Common myeloid progenitor, CD34-positive (primary cell): Measurements from ENCODE around the gene ANXA1.

Source experiments
- CTCF ChIA-PET: fragments of 350-600 bp; sonication (Branson Sonifier 250); formaldehyde crosslinking; loops from one replicate; lab custom pipeline; 2021; ENCODE audit warnings: antibody characterized with exemption; lab: Charles Lee
- POLR2A ChIA-PET: fragments of 350-600 bp; sonication (Branson Sonifier 250); formaldehyde crosslinking; loops from one replicate; lab custom pipeline; 2021; ENCODE audit warnings: antibody characterized with exemption; lab: Charles Lee
- DNase-seq, 3 donors: peaks; one replicate each; pipeline versions ENCODE4 v3.0.0 to v3.0.0-alpha.2; 2013
- H3K27ac ChIP-seq, 2 experiments: 1 replicate in 1 of 2; 2 replicates in 1 of 2; pipeline ENCODE4 v1.7.0; 2013; ENCODE audit warnings: inconsistent platforms in 2 of 2, low read length in 2 of 2, mild to moderate bottlenecking in 2 of 2, low read depth in 1 of 2, moderate library complexity in 1 of 2; ENCODE audit not compliant: severe bottlenecking in 2 of 2, insufficient read depth in 1 of 2, poor library complexity in 1 of 2
- H3K27me3 ChIP-seq, 5 experiments: replicated peaks in 2 of 5; 1 replicate in 3 of 5; 2 replicates in 2 of 5; pipeline versions ENCODE4 v1.6.1 to v1.7.0; 2013; ENCODE audit warnings: low read length in 4 of 5, mild to moderate bottlenecking in 2 of 5, moderate library complexity in 2 of 5, inconsistent platforms in 1 of 5; ENCODE audit not compliant: insufficient read depth in 5 of 5, control insufficient read depth in 4 of 5
- H3K36me3 ChIP-seq, 4 experiments: 1 replicate in 2 of 4; 2 replicates in 2 of 4; pipeline versions ENCODE4 v1.6.1 to v1.7.0; 2013; ENCODE audit warnings: low read length in 3 of 4, control low read depth in 1 of 4, mild to moderate bottlenecking in 1 of 4; ENCODE audit not compliant: control insufficient read depth in 4 of 4, insufficient read depth in 4 of 4
- H3K4me1 ChIP-seq, 4 experiments: 1 replicate in 3 of 4; 2 replicates in 1 of 4; pipeline versions ENCODE4 v1.6.1 to v1.7.1; 2013; ENCODE audit warnings: low read length in 3 of 4, mild to moderate bottlenecking in 3 of 4, control low read depth in 1 of 4, inconsistent platforms in 1 of 4, moderate library complexity in 1 of 4; ENCODE audit not compliant: control insufficient read depth in 4 of 4, insufficient read depth in 4 of 4; ENCODE audit errors: control extremely low read depth in 1 of 4
- H3K4me3 ChIP-seq, 7 experiments: 1 replicate in 4 of 7; 2 replicates in 3 of 7; pipeline versions ENCODE4 v1.5.1 to v1.7.0; 2013; ENCODE audit warnings: mild to moderate bottlenecking in 7 of 7, low read length in 6 of 7, moderate library complexity in 6 of 7, inconsistent platforms in 2 of 7, low read depth in 2 of 7, control low read depth in 1 of 7; ENCODE audit not compliant: insufficient read depth in 4 of 7, control insufficient read depth in 1 of 7; ENCODE audit errors: extremely low read depth in 1 of 7
- H3K9me3 ChIP-seq, 5 experiments: 1 replicate in 4 of 5; 2 replicates in 1 of 5; pipeline versions ENCODE4 v1.6.1 to v1.7.1; 2013; ENCODE audit warnings: low read length in 4 of 5, mild to moderate bottlenecking in 2 of 5, inconsistent platforms in 1 of 5, low read depth in 1 of 5, moderate library complexity in 1 of 5; ENCODE audit not compliant: control insufficient read depth in 4 of 5, insufficient read depth in 2 of 5; ENCODE audit errors: control extremely low read depth in 1 of 5
- WGBS: methylation state at CpG from one replicate; pipeline ENCODE4 v1.1.5; 2013; ENCODE audit not compliant: insufficient coverage; 5-methylcytosine and 5-hydroxymethylcytosine counted together

The ANXA1 gene

GRCh38 chr9:73194284-73194683 is 42.6 kb downstream of the ANXA1 start:
- Histone ChIP-seq H3K9me3 (no peaks in the 10 kb centered on the region), H3K27ac (no peak overlapping the region), H3K4me1 (no peaks in the 10 kb centered on the region), H3K4me3 (no peak overlapping the region), H3K27me3 (no peaks in the 10 kb centered on the region), H3K36me3 (no peaks in the 10 kb centered on the region)
- DNase-seq = no peak
- ChIA-PET CTCF (no interaction called here), POLR2A (interaction anchor here (0.6 kb wide), 1 partner anchor 370 kb away, joined by 3 read pairs; no protein-coding TSS in a partner anchor)
- no CpG with 5 or more reads among the region's 1 CpG for WGBS

- ChIA-PET CTCF (interaction anchor here (1.0 to 2.8 kb wide), 4 partner anchors 42 to 1179 kb away, joined by 3 to 8 read pairs (median 4); no protein-coding TSS in a partner anchor), POLR2A (no interaction called here)
- Histone ChIP-seq H3K4me1 (peaks cover 0 to 4% (median 0%) of the 10 kb centered on the region in 4 experiments), H3K9me3 (no peaks in the 10 kb centered on the region), H3K4me3 (no peak overlapping the region), H3K27ac (no peak overlapping the region), H3K36me3 (no peaks in the 10 kb centered on the region), H3K27me3 (no peaks in the 10 kb centered on the region)
- WGBS = 70% methylated on average over 2 of the region's 2 CpGs
- no peak for DNase-seq
These were observed 47.8 kb downstream of the ANXA1 start for GRCh38 chr9:73199448-73199847.

- Histone ChIP-seq H3K27me3 (no peaks in the 10 kb centered on the region), H3K27ac (no peak overlapping the region), H3K4me1 (peaks cover 0 to 4% (median 0%) of the 10 kb centered on the region in 4 experiments), H3K36me3 (no peaks in the 10 kb centered on the region), H3K4me3 (no peak overlapping the region), H3K9me3 (no peaks in the 10 kb centered on the region)
- 78% methylated on average over 3 of the region's 10 CpGs for WGBS
- POLR2A ChIA-PET = no interaction called here
- peak; percentile 10 to 20 (median 17) for DNase-seq
- CTCF ChIA-PET = interaction anchor here (0.5 to 2.8 kb wide), 7 partner anchors 41 to 1179 kb away, joined by 3 to 10 read pairs (median 3); no protein-coding TSS in a partner anchor
These were observed 48.2 kb downstream of the ANXA1 start for GRCh38 chr9:73199886-73200285.

- no peaks in the 10 kb centered on the region for H3K9me3 ChIP-seq
- ChIA-PET CTCF (interaction anchor here (0.5 to 2.8 kb wide), 13 partner anchors 9 to 1243 kb away, joined by 3 to 10 read pairs (median 3); no protein-coding TSS in a partner anchor), POLR2A (no interaction called here)
- no peak overlapping the region for H3K27ac ChIP-seq
- peaks cover 0 to 4% (median 0%) of the 10 kb centered on the region in 4 experiments for H3K4me1 ChIP-seq
- DNase-seq = peak; percentile 30 to 61 (median 58)
- 90% methylated on average over 4 of the region's 9 CpGs for WGBS
- H3K36me3 ChIP-seq = no peaks in the 10 kb centered on the region
- H3K4me3 ChIP-seq = no peak overlapping the region
- H3K27me3 ChIP-seq = no peaks in the 10 kb centered on the region
These were observed 49.2 kb downstream of the ANXA1 start for GRCh38 chr9:73200694-73201452.

GRCh38 chr9:73202980-73203379 is 51.3 kb downstream of the ANXA1 start:
- no peaks in the 10 kb centered on the region for H3K27me3 ChIP-seq
- ChIA-PET CTCF (interaction anchor here (1.0 to 1.3 kb wide), 3 partner anchors 18 to 662 kb away, joined by 3 read pairs; no protein-coding TSS in a partner anchor), POLR2A (no interaction called here)
- peaks cover 0 to 4% (median 0%) of the 10 kb centered on the region in 4 experiments for H3K4me1 ChIP-seq
- no peak for DNase-seq
- 0% methylated on average over 1 of the region's 1 CpG for WGBS
- no peaks in the 10 kb centered on the region for H3K36me3 ChIP-seq
- H3K4me3 ChIP-seq = no peak overlapping the region
- no peak overlapping the region for H3K27ac ChIP-seq
- H3K9me3 ChIP-seq = no peaks in the 10 kb centered on the region

- H3K9me3 ChIP-seq = no peaks in the 10 kb centered on the region
- no peak overlapping the region for H3K4me3 ChIP-seq
- H3K36me3 ChIP-seq = no peaks in the 10 kb centered on the region
- DNase-seq = no peak
- peaks cover 0 to 4% (median 0%) of the 10 kb centered on the region in 4 experiments for H3K4me1 ChIP-seq
- ChIA-PET CTCF (no interaction called here), POLR2A (no interaction called here)
- 62% methylated on average over 3 of the region's 4 CpGs for WGBS
- H3K27ac ChIP-seq = no peak overlapping the region
- no peaks in the 10 kb centered on the region for H3K27me3 ChIP-seq
These were observed 53.3 kb downstream of the ANXA1 start for GRCh38 chr9:73204936-73205335.

- no peaks in the 10 kb centered on the region for H3K9me3 ChIP-seq
- no peaks in the 10 kb centered on the region for H3K27me3 ChIP-seq
- POLR2A ChIA-PET = no interaction called here
- H3K4me3 ChIP-seq = no peak overlapping the region
- H3K36me3 ChIP-seq = no peaks in the 10 kb centered on the region
- H3K4me1 ChIP-seq = peaks cover 0 to 4% (median 0%) of the 10 kb centered on the region in 4 experiments
- no peak overlapping the region for H3K27ac ChIP-seq
- no CpG with 5 or more reads among the region's 1 CpG for whole genome bisulfite sequencing
- CTCF ChIA-PET = interaction anchor here (1.8 kb wide), 1 partner anchor 99 kb away, joined by 5 read pairs; no protein-coding TSS in a partner anchor
- no peak for DNase-seq
These were observed 55.2 kb downstream of the ANXA1 start for GRCh38 chr9:73206851-73207250.
